ENCODE data around the gene ZMIZ1. TPM values are rescaled to one million over a fixed set of nuclear protein-coding genes. Genes with fewer than 3 reads are reported as not detected.

ZMIZ1 gene
- total RNA-seq, 1 experiment from 2014 or later = 34.2 TPM

GRCh38 chr10:79328147-79328701, 259.5 kb downstream of the ZMIZ1 start:
- in situ Hi-C loops (cut with HindIII; ENCODE audit: low pct_unique_long_range_greater_than_20kb, low sequenced_read_pairs) = no loop called here
- CTCF ChIA-PET = no interaction called here

GRCh38 chr10:79328737-79329504, 260.2 kb downstream of the ZMIZ1 start:
- in situ Hi-C loops (cut with HindIII; ENCODE audit: low pct_unique_long_range_greater_than_20kb, low sequenced_read_pairs) = no loop called here
- ATAC-seq (no peak), DNase-seq (ENCODE audit: low read depth, low spot score) (no peak)
- no peaks in the 10 kb centered on the region for H3K4me1 ChIP-seq (ENCODE audit: control insufficient read depth, insufficient read depth, low read length)
- H3K9me3 ChIP-seq (ENCODE audit: control insufficient read depth, insufficient read depth, low read depth, low read length) = no peaks in the 10 kb centered on the region
- no peaks in the 10 kb centered on the region for H3K36me3 ChIP-seq (ENCODE audit: control insufficient read depth, insufficient read depth, low read length)
- intact Hi-C loops (cut with micrococcal nuclease; ENCODE audit: unreplicated experiment) = no loop called here
- H3K27ac ChIP-seq (ENCODE audit: low read length) = no peak overlapping the region
- no peak overlapping the region for H3K4me3 ChIP-seq (ENCODE audit: low read depth in 2 of 2, low read length in 2 of 2)
- POLR2A ChIA-PET = no interaction called here
- H3K27me3 ChIP-seq (ENCODE audit: control insufficient read depth, insufficient read depth, low read length) = no peaks in the 10 kb centered on the region
- no peak for TF ChIP-seq REST (IDR thresholded peaks at IDR 0.05; ENCODE audit: insufficient read depth in 1 of 2, low read depth in 2 of 2, low read length in 1 of 2)
- no peak for TF ChIP-seq CTCF (IDR thresholded peaks at IDR 0.05)
- no peak for TF ChIP-seq TCF7L2 (IDR thresholded peaks at IDR 0.05; ENCODE audit: low read depth, low read length)
- TF ChIP-seq POLR2AphosphoS5 (IDR thresholded peaks at IDR 0.05; ENCODE audit: low read depth, low read length) = no peak
- TF ChIP-seq SIN3A (IDR thresholded peaks at IDR 0.05; ENCODE audit: borderline replicate concordance, insufficient read depth, low read depth, low read length) = no peak
- no TSS peak for BruUV-seq (replicated peaks)
- CTCF ChIA-PET = no interaction called here

More at GRCh38 chr10:79328147-79328701, 259.5 kb downstream of the ZMIZ1 start:
- Histone ChIP-seq H3K27me3 (ENCODE audit: control insufficient read depth, insufficient read depth, low read length) (no peaks in the 10 kb centered on the region), H3K4me3 (ENCODE audit: low read depth in 2 of 2, low read length in 2 of 2) (no peak overlapping the region), H3K4me1 (ENCODE audit: control insufficient read depth, insufficient read depth, low read length) (no peaks in the 10 kb centered on the region), H3K27ac (ENCODE audit: low read length) (no peak overlapping the region), H3K9me3 (ENCODE audit: control insufficient read depth, insufficient read depth, low read depth, low read length) (no peaks in the 10 kb centered on the region), H3K36me3 (ENCODE audit: control insufficient read depth, insufficient read depth, low read length) (no peaks in the 10 kb centered on the region)
- POLR2A ChIA-PET = no interaction called here
- intact Hi-C loops (cut with micrococcal nuclease; ENCODE audit: unreplicated experiment) = no loop called here
- DNase-seq (ENCODE audit: low read depth, low spot score) (no peak), ATAC-seq (no peak)
- no TSS peak for BruUV-seq (replicated peaks)
- TF ChIP-seq TCF7L2 (IDR thresholded peaks at IDR 0.05; ENCODE audit: low read depth, low read length) (no peak), SIN3A (IDR thresholded peaks at IDR 0.05; ENCODE audit: borderline replicate concordance, insufficient read depth, low read depth, low read length) (no peak), REST (IDR thresholded peaks at IDR 0.05; ENCODE audit: insufficient read depth in 1 of 2, low read depth in 2 of 2, low read length in 1 of 2) (no peak), CTCF (IDR thresholded peaks at IDR 0.05) (no peak), POLR2AphosphoS5 (IDR thresholded peaks at IDR 0.05; ENCODE audit: low read depth, low read length) (no peak)
